ENCODE results near the gene FSTL4.

GRCh38 chr5:133506181-133506580 lies 106.2 kb downstream of the FSTL4 start:
- no peak for TF ChIP-seq CTCF (IDR thresholded peaks at IDR 0.05)
- no peak for TF ChIP-seq POLR2A (IDR thresholded peaks at IDR 0.05)

All from body of pancreas (tissue), 4 donors.